WTC11 (cell line): Measurements from ENCODE around the gene SLC1A6.

Experiments used
- TF ChIP-seq, protein P1 (sequence below): fragments of 200-600 bp; IDR thresholded peaks from 2 replicates; pipeline ENCODE4 v1.8.0; 2022; ENCODE audit warnings: antibody characterized with exemption
- TF ChIP-seq, protein P2 (sequence below): sonication (generic); formaldehyde crosslinking; IDR thresholded peaks from 2 replicates; pipeline ENCODE4 v1.8.1; 2023; ENCODE audit warnings: mild to moderate bottlenecking, missing genetic modification reagents

DNA sequence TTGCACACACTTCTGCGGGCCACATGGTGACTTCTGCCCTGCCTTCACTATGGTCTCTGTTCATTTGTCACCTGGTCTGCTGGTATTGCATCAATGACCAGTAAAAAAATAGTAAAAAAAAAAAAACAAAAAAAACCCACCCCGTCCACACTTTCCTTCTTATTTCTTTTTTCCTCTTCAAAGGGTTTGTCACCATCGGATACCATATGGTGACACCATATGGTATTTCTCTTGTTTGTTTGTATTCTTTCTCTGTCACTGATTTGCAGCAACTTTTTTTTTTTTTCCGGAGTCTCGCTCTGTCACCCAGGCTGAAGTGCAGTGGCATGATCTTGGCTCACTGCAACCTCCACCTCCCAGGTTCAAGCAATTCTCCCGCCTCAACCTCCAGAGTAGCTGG is 64.5 kb downstream of the SLC1A6 start:
- TF ChIP-seq, protein P1, sequence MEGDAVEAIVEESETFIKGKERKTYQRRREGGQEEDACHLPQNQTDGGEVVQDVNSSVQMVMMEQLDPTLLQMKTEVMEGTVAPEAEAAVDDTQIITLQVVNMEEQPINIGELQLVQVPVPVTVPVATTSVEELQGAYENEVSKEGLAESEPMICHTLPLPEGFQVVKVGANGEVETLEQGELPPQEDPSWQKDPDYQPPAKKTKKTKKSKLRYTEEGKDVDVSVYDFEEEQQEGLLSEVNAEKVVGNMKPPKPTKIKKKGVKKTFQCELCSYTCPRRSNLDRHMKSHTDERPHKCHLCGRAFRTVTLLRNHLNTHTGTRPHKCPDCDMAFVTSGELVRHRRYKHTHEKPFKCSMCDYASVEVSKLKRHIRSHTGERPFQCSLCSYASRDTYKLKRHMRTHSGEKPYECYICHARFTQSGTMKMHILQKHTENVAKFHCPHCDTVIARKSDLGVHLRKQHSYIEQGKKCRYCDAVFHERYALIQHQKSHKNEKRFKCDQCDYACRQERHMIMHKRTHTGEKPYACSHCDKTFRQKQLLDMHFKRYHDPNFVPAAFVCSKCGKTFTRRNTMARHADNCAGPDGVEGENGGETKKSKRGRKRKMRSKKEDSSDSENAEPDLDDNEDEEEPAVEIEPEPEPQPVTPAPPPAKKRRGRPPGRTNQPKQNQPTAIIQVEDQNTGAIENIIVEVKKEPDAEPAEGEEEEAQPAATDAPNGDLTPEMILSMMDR, result no peak
- TF ChIP-seq, protein P2, sequence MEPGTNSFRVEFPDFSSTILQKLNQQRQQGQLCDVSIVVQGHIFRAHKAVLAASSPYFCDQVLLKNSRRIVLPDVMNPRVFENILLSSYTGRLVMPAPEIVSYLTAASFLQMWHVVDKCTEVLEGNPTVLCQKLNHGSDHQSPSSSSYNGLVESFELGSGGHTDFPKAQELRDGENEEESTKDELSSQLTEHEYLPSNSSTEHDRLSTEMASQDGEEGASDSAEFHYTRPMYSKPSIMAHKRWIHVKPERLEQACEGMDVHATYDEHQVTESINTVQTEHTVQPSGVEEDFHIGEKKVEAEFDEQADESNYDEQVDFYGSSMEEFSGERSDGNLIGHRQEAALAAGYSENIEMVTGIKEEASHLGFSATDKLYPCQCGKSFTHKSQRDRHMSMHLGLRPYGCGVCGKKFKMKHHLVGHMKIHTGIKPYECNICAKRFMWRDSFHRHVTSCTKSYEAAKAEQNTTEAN (CRISPR knock-in tag), result no peak
